Caco-2 (cell line): ENCODE data around the gene LDLRAD1. TPM values are rescaled to one million over a fixed set of nuclear protein-coding genes. Genes with fewer than 3 reads are reported as not detected.

ENCODE experiments used
- BruUV-seq: library from RNA; stranded (reverse); fragments of 400-500 nt; replicated peaks from 2 replicates; lab custom pipeline; 2021; lab: Mats Ljungman, UMichigan
- CTCF ChIA-PET: fragments of 300-600 bp; sonication (Branson Sonifier 250); formaldehyde crosslinking; loops from one replicate; lab custom pipeline; 2022; ENCODE audit warnings: antibody characterized with exemption; lab: Charles Lee
- POLR2A ChIA-PET: fragments of 300-600 bp; sonication (Branson Sonifier 250); formaldehyde crosslinking; loops from one replicate; lab custom pipeline; 2022; ENCODE audit warnings: antibody characterized with exemption; lab: Charles Lee
- DNase-seq, 2 experiments: peaks; one replicate each; pipeline versions ENCODE4 v3.0.0 to v3.0.0-alpha.2; 2020 to 2022
- H3K27me3 ChIP-seq: replicated peaks from 2 replicates; pipeline ENCODE4 v1.6.0; 2011; ENCODE audit warnings: low read length; ENCODE audit not compliant: control insufficient read depth, insufficient read depth
- H3K36me3 ChIP-seq: 2 replicates; pipeline ENCODE4 v1.5.1; 2011; ENCODE audit warnings: low read length; ENCODE audit not compliant: control insufficient read depth, insufficient read depth
- H3K4me1 ChIP-seq: fragments of 250-450 bp; sonication (Bioruptor Pico); 2 replicates; pipeline ENCODE4 v1.5.1; 2020; ENCODE audit warnings: mild to moderate bottlenecking
- H3K4me3 ChIP-seq: 2 replicates; pipeline ENCODE4 v1.5.1; 2011; ENCODE audit warnings: low read depth, mild to moderate bottlenecking, control low read depth, low read length
- H3K9me3 ChIP-seq: fragments of 250-450 bp; sonication (Bioruptor Pico); 2 replicates; pipeline ENCODE4 v1.5.1; 2020; ENCODE audit warnings: mild to moderate bottlenecking, moderate library complexity
- H3K27ac Mint-ChIP-seq: one replicate; pipeline ENCODE4 v1.8.0; 2022; ENCODE audit warnings: mixed read lengths; ENCODE audit not compliant: unreplicated experiment
- H3K27me3 Mint-ChIP-seq: one replicate; pipeline ENCODE4 v1.8.0; 2022; ENCODE audit warnings: mixed read lengths; ENCODE audit not compliant: insufficient read depth, unreplicated experiment
- H3K36me3 Mint-ChIP-seq: one replicate; pipeline ENCODE4 v1.8.0; 2022; ENCODE audit warnings: mild to moderate bottlenecking, mixed read lengths; ENCODE audit not compliant: insufficient read depth, unreplicated experiment
- H3K4me1 Mint-ChIP-seq: one replicate; pipeline ENCODE4 v1.8.0; 2022; ENCODE audit warnings: low read depth, mixed read lengths; ENCODE audit not compliant: unreplicated experiment
- H3K4me3 Mint-ChIP-seq: one replicate; pipeline ENCODE4 v1.8.0; 2022; ENCODE audit warnings: mild to moderate bottlenecking, moderate library complexity, mixed read lengths; ENCODE audit not compliant: unreplicated experiment
- H3K9me3 Mint-ChIP-seq: one replicate; pipeline ENCODE4 v1.8.0; 2022; ENCODE audit warnings: mixed read lengths; ENCODE audit not compliant: unreplicated experiment
- intact Hi-C: fragments of 100-400 bp; cut with micrococcal nuclease; formaldehyde crosslinking; loops from one replicate; pipeline ENCODE4 v1.10.0; 2022; ENCODE audit not compliant: unreplicated experiment
- total RNA-seq: library from RNA; stranded (reverse); gene quantifications from 2 replicates; pipeline ENCODE4 v1.2.3, GENCODE V29; 2022
- TF ChIP-seq, protein P1 (sequence below), 2 experiments: fragments of 200-600 bp in 1 of 2; IDR thresholded peaks; 1 replicate in 1 of 2; 2 replicates in 1 of 2; pipeline versions ENCODE4 v1.5.1 to v1.8.0; 2011 to 2022; ENCODE audit warnings: antibody characterized with exemption in 1 of 2, control low read depth in 1 of 2, inconsistent platforms in 1 of 2, low read depth in 1 of 2, low read length in 1 of 2, mild to moderate bottlenecking in 1 of 2, moderate library complexity in 1 of 2; ENCODE audit not compliant: insufficient read depth in 1 of 2, severe bottlenecking in 1 of 2, unreplicated experiment in 1 of 2

LDLRAD1 gene
- total RNA-seq, 1 experiment from 2014 or later, result not detected

GRCh38 chr1:53992085-53992874 is 25.7 kb downstream of the LDLRAD1 start:
- Histone ChIP-seq H3K4me3 (no peak overlapping the region), H3K4me1 (no peaks in the 10 kb centered on the region), H3K36me3 (no peaks in the 10 kb centered on the region), H3K9me3 (no peaks in the 10 kb centered on the region), H3K27me3 (no peaks in the 10 kb centered on the region)
- H3K9me3 Mint-ChIP-seq, result no peaks in the 10 kb centered on the region
- BruUV-seq, result no TSS peak
- intact Hi-C loops, result no loop called here
- H3K4me3 Mint-ChIP-seq, result no peak overlapping the region
- no peak overlapping the region for H3K27ac Mint-ChIP-seq
- no peaks in the 10 kb centered on the region for H3K36me3 Mint-ChIP-seq
- POLR2A ChIA-PET, result no interaction called here
- CTCF ChIA-PET, result no interaction called here
- no peak for DNase-seq
- H3K4me1 Mint-ChIP-seq, result no peaks in the 10 kb centered on the region
- no peaks in the 10 kb centered on the region for H3K27me3 Mint-ChIP-seq
- TF ChIP-seq, protein P1, sequence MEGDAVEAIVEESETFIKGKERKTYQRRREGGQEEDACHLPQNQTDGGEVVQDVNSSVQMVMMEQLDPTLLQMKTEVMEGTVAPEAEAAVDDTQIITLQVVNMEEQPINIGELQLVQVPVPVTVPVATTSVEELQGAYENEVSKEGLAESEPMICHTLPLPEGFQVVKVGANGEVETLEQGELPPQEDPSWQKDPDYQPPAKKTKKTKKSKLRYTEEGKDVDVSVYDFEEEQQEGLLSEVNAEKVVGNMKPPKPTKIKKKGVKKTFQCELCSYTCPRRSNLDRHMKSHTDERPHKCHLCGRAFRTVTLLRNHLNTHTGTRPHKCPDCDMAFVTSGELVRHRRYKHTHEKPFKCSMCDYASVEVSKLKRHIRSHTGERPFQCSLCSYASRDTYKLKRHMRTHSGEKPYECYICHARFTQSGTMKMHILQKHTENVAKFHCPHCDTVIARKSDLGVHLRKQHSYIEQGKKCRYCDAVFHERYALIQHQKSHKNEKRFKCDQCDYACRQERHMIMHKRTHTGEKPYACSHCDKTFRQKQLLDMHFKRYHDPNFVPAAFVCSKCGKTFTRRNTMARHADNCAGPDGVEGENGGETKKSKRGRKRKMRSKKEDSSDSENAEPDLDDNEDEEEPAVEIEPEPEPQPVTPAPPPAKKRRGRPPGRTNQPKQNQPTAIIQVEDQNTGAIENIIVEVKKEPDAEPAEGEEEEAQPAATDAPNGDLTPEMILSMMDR (IDR thresholded peaks at IDR 0.05; ENCODE audit: insufficient read depth in 1 of 2, low read depth in 1 of 2, low read length in 1 of 2, severe bottlenecking in 1 of 2, unreplicated experiment in 1 of 2), result no peak

GRCh38 chr1:53987880-53988279 is 30.1 kb downstream of the LDLRAD1 start:
- H3K4me3 ChIP-seq, result no peak overlapping the region
- H3K4me1 ChIP-seq, result peaks cover 2% of the 10 kb centered on the region; the same call in 1 of the 2 replicates
- H3K27me3 ChIP-seq, result no peaks in the 10 kb centered on the region
- Mint-ChIP-seq H3K27ac (no peak overlapping the region), H3K4me1 (no peaks in the 10 kb centered on the region), H3K9me3 (no peaks in the 10 kb centered on the region), H3K27me3 (no peaks in the 10 kb centered on the region), H3K4me3 (no peak overlapping the region), H3K36me3 (no peaks in the 10 kb centered on the region)
- H3K9me3 ChIP-seq, result no peaks in the 10 kb centered on the region
- BruUV-seq, result no TSS peak
- H3K36me3 ChIP-seq, result no peaks in the 10 kb centered on the region
- no peak for DNase-seq
- POLR2A ChIA-PET, result no interaction called here
- TF ChIP-seq, protein P1 (IDR thresholded peaks at IDR 0.05; ENCODE audit: insufficient read depth in 1 of 2, low read depth in 1 of 2, low read length in 1 of 2, severe bottlenecking in 1 of 2, unreplicated experiment in 1 of 2), result no peak
- CTCF ChIA-PET, result no interaction called here
- intact Hi-C loops, result no loop called here

DNA sequence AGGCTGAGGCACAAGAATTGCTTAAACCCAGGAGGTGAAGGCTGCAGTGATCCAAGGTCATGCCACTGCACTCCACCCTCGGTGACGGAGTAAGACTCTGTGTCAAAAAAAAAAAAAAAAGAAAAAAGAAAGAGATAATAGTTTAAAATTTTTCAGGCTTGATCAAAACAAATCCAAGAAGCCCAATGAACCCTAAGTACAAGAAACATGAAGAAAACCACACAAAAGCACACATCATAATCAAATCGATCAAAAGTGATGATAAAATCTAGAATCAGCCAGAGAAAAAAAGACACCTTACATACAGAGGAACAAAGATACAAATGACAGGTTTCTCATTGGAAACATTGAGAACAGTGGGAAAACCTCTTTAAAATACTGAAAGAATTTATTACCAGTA is 31.5 kb downstream of the LDLRAD1 start:
- no peaks in the 10 kb centered on the region for H3K36me3 ChIP-seq
- H3K27me3 ChIP-seq, result no peaks in the 10 kb centered on the region
- H3K4me1 ChIP-seq, result peaks cover 4% of the 10 kb centered on the region; the same call in 1 of the 2 replicates
- POLR2A ChIA-PET, result no interaction called here
- no peak overlapping the region for H3K27ac Mint-ChIP-seq
- no peaks in the 10 kb centered on the region for H3K27me3 Mint-ChIP-seq
- CTCF ChIA-PET, result no interaction called here
- intact Hi-C loops, result no loop called here
- TF ChIP-seq, protein P1 (IDR thresholded peaks at IDR 0.05; ENCODE audit: insufficient read depth in 1 of 2, low read depth in 1 of 2, low read length in 1 of 2, severe bottlenecking in 1 of 2, unreplicated experiment in 1 of 2), result no peak
- H3K4me3 ChIP-seq, result no peak overlapping the region
- H3K9me3 ChIP-seq, result no peaks in the 10 kb centered on the region
- H3K4me3 Mint-ChIP-seq, result no peak overlapping the region
- peaks cover 7% of the 10 kb centered on the region for H3K4me1 Mint-ChIP-seq
- no peaks in the 10 kb centered on the region for H3K9me3 Mint-ChIP-seq
- no peaks in the 10 kb centered on the region for H3K36me3 Mint-ChIP-seq
- no TSS peak for BruUV-seq
- DNase-seq, result no peak
